ENCODE results near the gene KBTBD7. TPM values are rescaled to one million over a fixed set of nuclear protein-coding genes. Genes with fewer than 3 reads are reported as not detected.

The KBTBD7 gene
- total RNA-seq, 1 donor from 2014 or later, result 5.9 TPM

GRCh38 chr13:41145136-41145908, 49.0 kb downstream of the KBTBD7 start:
- Histone ChIP-seq H3K36me3 (peaks cover 0 to 7% of the 10 kb centered on the region in 2 donors), H3K27me3 (no peaks in the 10 kb centered on the region), H3K9me3 (peaks cover 18% of the 10 kb centered on the region), H3K4me1 (no peaks in the 10 kb centered on the region), H3K4me3 (no peak overlapping the region), H3K27ac (no peak overlapping the region)
- no peak for DNase-seq (ENCODE audit: extremely low spot score in 2 of 2)
- TF ChIP-seq POLR2A (IDR thresholded peaks at IDR 0.05), result no peak
- TF ChIP-seq POLR2AphosphoS5 (IDR thresholded peaks at IDR 0.05; ENCODE audit: insufficient read depth in 1 of 2, low read depth in 1 of 2), result no peak
- TF ChIP-seq CTCF (IDR thresholded peaks at IDR 0.05), result no peak
- intact Hi-C loops (cut with DNase I), result no loop called here

GRCh38 chr13:41144576-41144975, 49.8 kb downstream of the KBTBD7 start:
- Histone ChIP-seq H3K4me3 (no peak overlapping the region), H3K36me3 (peaks cover 0 to 7% of the 10 kb centered on the region in 2 donors), H3K9me3 (peaks cover 16% of the 10 kb centered on the region), H3K27ac (no peak overlapping the region), H3K27me3 (no peaks in the 10 kb centered on the region), H3K4me1 (no peaks in the 10 kb centered on the region)
- TF ChIP-seq CTCF (IDR thresholded peaks at IDR 0.05) (no peak), POLR2A (IDR thresholded peaks at IDR 0.05) (no peak), POLR2AphosphoS5 (IDR thresholded peaks at IDR 0.05; ENCODE audit: insufficient read depth in 1 of 2, low read depth in 1 of 2) (no peak)
- no peak for DNase-seq (ENCODE audit: extremely low spot score in 2 of 2)
- intact Hi-C loops (cut with DNase I), result no loop called here

Other genes with a start within 250 kb of the KBTBD7 start
- 101 TPM for gene ELF1, start 175.3 kb downstream of the KBTBD7 start, total RNA-seq
- 13.5 TPM for gene WBP4, start 133.1 kb downstream of the KBTBD7 start, total RNA-seq
- 8.1 TPM for gene KBTBD6, start 61.8 kb downstream of the KBTBD7 start, total RNA-seq
- gene MTRF1, start 69.0 kb upstream of the KBTBD7 start, total RNA-seq, result 17.2 TPM
- 30.2 TPM for gene NAA16, start 116.7 kb upstream of the KBTBD7 start, total RNA-seq